Raji (cell line): ENCODE data around the gene KRT71.

Experiments used
- POLR2A ChIP-seq: IDR thresholded peaks from 2 replicates; pipeline ENCODE4 v1.6.1; 2011; ENCODE audit warnings: low read depth, low read length, control low read depth; ENCODE audit not compliant: insufficient read depth

The KRT71 gene

DNA sequence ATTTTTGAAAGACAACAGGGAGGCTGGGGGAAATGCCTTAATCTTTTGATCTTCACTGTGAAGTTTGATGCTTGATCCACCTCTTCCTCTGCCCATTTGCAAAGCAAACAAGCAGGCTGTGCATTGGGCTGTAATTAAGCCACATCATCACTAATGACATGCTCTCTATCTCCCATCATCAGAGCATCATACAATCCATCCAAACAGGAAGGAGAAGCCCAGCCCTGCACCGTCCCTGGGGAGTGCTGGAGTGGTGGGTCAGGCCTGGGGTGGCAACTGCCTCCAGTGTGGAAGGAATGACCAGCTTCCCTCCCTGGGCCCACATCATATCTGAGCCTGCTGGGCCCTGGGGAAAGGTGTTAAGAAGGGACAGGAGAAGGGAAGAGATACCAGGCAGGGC, 27.6 kb upstream of the KRT71 start:
- no peak for TF ChIP-seq POLR2A

DNA sequence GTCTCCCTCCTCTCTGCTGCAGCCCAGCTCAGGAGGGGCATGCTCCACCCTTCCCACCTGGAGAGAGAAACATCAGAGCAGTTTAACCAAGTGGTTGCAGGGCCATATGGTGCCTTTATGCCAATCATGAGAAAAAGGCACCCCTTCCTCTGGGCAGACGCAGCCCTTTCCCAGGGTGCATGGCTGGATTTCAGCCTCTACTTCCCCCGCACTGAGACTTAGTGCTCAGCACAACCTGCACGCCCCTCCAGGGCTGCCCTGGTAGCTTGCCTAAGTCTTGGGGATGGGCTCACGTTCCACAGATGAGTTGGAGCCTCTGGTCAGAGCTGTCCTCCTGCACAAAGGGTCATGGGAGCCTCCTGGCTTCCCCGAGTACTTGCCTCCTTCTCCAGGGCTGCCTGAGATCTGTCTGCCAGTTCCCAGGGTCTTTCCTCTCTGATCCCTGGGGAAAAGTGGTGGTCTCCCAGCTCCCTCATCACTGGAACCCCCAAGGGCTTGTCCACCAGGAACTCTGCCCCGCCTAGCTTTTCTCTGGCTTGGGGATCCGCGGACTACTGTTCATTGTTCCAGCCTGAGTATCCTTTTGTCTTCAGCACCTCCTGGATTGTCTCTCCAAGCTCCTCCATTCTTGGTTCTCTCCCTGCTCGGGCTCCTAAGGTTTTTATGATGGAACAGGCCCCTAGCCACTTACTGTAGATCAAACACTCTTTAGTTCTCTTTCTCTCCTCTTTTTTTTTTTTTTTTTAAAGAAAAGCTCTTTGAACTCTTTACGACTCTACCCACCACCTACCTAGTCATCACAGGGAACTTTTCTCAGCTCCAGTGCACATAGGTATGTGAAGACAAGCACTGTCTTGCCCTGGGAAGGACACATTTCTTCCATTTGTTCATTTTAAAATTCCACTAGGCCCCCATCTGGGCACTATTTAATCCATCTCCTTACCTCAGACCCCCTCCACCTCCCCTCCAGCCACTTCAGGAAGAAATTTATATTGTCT, 26.8 kb upstream of the KRT71 start:
- no peak for TF ChIP-seq POLR2A

DNA sequence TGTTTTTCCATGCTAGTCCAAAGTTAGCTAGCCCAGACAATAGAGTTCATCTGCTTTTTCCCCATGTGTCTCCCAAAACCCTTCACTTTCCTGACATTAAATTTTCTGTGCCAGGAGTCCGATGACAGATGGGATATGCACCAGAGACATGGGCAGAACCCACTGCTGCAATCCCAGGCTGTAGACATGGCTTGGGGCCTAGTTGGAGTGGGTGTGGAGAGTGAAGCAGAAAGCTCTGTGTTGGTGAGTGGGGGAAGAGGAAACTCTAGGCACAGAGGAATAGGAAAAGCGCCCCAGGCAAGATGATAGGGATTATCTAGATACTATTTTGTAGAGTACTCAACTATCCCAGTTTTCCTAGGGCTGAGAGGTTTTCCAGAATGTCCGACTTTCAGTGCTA, 25.5 kb upstream of the KRT71 start:
- TF ChIP-seq POLR2A: no peak

DNA sequence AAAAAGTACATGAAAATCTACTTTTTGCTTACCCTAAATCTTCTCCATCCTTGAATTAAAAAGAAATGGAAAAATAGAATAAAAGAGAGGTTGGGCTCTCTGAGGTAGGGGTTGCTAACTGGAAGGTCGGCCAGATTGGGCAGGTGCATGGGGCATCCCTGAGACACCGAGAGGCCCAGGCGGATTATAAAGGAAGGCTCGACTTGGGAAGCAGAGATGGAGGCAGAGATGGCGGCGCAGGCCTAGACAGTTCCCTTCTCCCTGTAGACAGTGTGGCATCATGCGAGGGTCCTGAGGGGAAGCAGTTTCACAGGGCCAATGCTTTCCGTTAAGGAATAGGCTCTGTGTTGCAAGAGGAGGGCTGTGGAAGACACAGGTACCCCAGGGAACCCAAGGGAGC, 24.4 kb upstream of the KRT71 start:
- TF ChIP-seq POLR2A: no peak

DNA sequence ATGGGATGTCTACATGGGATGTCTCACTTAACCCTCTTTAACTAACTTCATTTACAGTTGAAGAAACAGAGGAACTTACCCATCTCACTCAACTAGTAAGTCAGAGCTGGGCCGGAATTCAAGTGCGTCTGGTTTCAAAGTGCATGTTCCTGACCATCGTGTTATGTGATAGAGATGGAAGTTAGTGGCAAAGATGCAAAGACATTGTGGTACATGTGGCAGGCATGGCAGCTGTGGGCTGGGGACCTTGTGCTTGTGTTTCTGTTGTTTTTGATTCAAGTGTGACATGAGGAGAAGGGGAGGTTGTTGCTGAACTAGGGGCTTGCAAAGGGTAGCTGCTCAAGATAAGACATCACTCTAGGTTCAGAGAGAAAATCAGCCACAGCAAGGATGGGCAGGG, 23.0 kb upstream of the KRT71 start:
- TF ChIP-seq POLR2A: no peak

DNA sequence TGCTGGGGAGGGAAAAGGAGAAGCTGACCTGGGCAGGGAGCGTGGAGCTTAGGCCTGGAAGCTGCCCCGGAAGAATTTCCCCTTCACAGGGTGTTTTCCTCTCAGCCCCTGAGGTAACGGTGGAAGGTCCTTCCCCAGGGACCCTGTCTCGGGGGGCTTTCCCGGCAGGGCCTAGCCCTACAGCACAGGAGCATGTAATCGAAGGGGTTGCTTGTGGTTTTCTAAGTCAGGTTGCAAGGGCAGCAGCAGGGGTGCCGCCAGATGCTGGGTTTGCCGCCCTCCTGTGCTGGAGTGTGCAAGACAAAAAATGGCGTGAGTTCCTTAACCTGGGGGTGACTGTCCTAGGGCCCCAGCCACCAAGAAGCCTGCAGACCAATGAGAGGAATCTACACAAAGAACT, 22.3 kb upstream of the KRT71 start:
- TF ChIP-seq POLR2A: no peak

DNA sequence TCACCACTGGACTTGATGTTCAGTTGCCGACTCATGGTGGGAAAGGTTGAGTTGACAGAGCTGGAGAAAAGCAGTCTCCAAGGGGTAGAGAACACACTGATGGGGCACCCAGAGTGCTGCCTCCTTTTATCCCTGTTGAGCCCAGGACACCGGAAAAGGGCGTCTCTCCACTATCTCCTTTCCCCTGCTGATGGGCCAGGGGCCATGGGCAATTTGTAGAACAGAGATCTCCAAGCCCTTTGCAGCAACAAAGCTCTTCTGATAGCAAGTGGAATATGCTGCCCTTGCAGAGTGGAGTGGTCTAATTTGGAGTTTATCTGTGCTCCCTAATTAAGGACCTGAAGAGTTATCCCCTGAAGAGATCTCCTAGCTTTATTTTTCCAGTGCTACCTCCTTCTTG, 20.8 kb upstream of the KRT71 start, which contains the start of gene KRT74:
TSS of gene KRT74 (minus strand) at position 101 of the 400 bp plus-strand sequence. CDS start at position 35, 66 bp downstream.
- TF ChIP-seq POLR2A: no peak

DNA sequence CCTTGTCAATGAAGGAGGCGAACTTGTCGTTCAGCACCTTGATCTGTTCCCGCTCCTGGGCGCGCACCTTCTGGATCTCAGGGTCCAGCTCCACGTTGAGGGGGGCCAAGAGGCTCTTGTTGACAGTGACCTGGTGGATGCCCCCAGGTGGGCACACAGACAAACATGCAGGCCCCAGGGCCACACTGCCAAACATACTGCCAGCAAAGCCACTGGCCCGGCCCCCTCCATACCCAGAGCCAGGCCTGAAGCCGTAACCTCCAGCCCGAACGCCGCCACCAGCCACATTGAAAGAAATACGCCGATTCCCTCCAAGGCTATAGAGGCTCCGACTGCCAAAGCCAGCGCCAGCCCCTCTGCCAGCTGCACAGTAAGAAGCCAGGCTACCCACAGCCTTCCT, 20.4 kb upstream of the KRT71 start:
- no peak for TF ChIP-seq POLR2A

DNA sequence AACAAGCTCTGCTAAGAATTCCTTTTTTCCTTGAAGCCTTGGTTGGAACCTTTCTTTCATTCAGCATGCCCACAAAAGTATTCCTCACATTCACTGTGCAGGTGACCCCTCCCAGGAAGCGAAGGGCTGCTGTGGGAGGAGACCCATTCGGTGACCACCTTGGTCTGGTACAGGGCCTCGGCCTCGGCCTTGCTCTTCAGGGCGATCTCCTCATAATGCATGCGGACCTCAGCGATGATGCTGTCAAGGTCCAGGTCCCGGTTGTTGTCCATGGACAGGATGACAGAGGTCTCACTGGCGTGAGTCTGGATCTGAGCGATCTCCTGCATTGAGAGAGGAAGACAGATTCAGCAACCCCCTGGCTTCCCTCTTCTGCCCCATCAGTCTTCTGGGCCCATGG, 17.6 kb upstream of the KRT71 start:
- TF ChIP-seq POLR2A: no peak

DNA sequence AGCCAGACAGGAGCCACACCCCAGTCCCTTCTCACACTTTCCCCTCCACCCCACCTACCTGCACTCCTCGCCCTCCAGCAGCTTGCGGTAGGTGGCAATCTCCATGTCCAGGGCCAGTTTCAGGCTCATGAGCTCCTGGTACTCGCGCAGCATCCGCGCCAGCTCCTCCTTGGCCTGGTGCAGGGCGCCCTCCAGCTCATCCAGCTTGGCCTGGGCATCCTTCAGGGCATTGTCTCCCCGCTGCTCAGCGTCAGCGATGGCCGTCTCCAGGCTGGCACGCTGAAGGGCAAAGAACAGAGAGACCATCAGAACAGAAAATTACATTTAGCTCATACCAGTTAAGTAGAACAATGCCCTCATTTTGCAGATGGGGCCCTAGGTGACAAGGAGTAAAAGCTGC, 15.2 kb upstream of the KRT71 start:
- no peak for TF ChIP-seq POLR2A

DNA sequence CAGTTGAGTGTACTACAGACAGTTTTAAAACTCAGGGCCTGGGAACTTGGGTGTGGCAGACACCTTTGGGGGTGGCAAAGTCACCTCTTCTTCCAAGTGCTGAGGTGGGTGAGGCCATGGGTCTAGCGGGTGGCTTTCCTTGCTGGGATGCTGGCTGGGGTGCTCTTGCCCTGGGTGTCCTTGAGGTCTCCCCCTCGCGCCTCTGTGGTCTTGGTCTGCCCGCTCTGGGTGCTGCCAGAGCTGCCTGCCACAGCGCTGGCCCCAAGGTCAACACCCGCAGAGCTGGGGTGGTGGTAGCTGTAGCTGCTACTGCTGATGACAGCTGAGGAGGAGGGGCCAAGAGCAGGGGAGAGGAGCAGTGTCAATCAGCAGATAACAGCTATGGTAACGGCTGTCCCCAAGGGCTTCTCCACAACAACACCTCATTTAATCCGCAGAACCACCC, 13.9 kb upstream of the KRT71 start:
- TF ChIP-seq POLR2A: no peak

DNA sequence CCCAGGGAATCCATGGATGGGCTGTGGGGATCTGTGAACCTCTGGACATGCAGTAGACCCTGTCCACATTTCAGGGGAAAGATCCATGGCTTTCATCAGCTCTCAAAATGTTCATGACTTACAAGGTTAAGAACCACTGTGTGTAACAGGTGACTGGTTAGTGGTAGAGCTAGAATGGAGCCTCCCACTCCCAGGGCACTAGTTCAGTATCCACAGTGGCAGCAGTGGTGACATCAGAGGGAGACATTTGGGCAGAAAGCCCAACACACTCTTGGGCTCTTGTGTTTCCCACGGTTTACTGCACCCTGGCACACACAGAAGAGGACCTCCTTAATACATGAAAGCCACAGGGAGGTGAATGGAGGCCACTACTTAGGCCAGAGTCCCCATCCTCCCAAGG, 11.6 kb upstream of the KRT71 start:
- no peak for TF ChIP-seq POLR2A

DNA sequence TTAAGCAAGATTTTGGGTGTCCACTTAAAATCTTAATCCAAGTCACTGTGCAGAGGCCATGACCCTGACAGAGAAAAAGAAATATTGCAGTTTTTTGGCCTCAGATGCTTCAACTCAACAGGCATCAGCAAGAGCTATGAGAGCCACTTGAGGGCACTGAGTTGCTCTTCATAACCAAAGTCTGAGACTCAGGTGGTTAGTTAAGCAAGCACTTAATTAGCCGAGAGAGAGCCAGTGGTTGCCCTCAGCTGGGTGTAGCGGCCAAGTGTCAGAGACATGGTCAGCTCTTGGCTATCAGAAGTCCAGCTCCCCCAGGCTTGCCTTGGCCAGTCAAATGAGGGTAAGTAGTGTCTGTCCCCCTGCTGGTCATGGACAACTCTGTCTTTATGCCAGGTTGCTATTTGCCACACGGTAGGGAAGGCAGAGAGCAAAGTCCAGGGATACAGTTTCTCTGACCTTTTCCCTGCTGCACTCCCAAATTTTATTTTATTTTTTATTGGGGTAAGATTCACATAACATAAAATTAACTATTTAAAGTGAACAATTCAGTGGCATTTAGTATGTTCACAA, 9.0 kb upstream of the KRT71 start:
- TF ChIP-seq POLR2A: no peak

DNA sequence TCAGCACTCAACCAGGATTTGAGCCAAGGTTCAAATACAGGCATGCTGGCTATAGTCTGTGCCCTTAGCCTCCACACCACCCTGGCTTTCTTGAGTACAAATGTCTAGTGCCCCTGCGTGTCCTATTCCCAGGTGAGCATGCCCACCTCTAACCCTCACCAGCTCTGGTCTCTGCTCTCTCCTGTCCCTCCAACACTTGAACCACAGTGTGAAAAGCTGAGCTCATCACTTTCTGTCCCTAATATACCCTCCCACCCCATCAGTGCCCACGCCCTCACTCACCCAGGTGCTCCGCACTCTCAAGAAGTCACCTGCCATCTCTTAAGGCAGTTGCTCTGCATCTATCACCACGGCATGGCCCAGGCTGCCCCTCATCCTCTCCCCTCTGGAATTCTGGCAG, 7.0 kb upstream of the KRT71 start:
- TF ChIP-seq POLR2A: no peak

DNA sequence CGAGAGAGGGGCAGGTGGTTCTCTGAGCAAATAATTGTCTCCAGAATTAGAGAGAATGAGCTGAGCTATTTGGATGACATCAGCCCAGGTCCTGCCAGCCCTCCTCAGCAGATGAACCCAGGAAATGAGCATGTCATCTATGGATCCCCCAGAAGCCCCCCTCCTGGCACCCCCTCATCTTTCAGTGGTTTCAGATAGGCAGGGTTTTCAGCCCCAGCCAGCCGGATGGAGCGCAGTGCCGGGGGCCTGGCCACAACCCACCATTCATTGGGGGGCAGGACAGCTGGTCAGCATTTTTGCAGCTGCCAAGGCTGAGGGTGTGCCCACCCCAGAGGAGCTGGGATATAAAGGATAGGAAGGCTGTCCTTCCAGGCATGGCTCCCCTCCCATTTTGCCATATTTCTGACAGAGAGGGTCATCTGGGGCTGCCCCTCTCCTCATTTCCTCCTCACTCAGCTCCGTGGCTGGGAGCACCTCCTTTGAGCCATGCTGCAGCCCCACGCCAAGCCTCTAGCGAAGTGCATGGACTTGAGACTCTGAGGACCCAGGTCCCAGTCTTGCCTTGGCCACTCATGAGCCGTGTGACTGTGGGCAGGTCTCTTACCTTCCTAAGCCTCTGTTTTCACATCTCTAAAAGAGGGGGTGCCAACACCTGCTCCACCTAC, 6.0 kb upstream of the KRT71 start:
- no peak for TF ChIP-seq POLR2A

DNA sequence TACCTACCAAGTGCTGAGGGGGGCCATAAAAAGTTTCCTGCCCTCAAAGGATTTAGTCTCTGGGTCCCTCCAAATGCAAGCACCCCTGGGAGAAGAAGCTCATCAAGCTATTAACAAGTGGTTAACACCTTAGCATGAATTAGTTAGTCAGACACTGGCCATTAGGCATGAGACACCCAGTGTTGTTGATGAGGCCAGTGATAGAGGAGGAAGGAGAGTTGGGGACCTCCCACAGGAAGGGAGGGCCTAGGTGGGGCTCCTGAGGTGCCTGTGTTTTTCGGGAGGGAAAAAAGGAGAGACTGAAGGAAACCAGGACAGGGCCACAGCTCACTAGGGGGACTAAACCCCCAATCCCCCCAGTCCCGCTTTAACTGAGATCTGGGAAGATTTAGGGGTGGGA, 4.5 kb upstream of the KRT71 start:
- no peak for TF ChIP-seq POLR2A

DNA sequence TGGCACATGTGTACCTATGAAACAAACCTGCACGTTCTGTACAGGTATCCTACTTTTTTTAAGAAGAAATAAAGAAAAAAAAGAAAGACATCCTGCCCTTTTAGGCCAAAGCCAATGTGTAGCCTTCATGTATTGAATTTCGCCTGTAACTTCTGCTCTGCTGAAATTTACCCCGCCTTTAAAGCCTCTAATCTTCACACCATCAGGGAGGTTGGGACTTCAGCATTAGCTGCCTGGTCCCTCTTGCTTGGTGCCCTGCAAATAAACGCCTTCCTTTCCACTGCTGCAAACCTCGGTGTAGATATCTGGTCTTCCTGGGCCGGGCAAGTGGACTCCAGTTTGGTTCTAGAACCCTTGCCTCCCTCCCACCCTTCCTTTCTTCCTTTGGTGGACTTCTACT, 2.6 kb upstream of the KRT71 start:
- no peak for TF ChIP-seq POLR2A

DNA sequence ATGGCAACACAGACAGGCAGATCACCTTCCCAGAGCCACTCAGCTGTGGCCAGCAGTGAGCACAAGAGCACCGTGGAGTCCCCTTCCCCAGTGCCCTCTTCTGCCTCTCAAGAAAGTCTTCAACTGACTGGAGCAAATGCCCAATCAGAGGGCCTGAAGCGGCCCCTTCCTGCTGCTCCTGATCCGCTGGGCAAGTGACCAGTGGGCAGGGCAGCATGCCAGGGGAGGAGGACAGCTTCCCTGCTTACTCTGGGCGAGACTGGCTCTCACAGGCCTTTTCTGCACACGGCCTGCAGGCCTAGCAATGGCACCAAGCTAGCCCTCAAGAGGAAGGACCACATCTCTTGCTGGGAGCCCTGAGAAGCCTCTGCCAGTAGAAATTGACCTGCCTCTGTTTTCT, 890 bp downstream of the KRT71 start:
- no peak for TF ChIP-seq POLR2A
